ENCODE results near the gene CFAP68.

CFAP68 gene

GRCh38 chr11:111886844-111887243 is 7.5 kb downstream of the CFAP68 start:
- Histone ChIP-seq H3K4me1 (ENCODE audit: control insufficient read depth in 5 of 5, insufficient read depth in 5 of 5, low read length in 5 of 5) (no peaks in the 10 kb centered on the region), H3K9ac (ENCODE audit: low read length in 5 of 5) (no peak overlapping the region), H3K27me3 (ENCODE audit: control insufficient read depth in 5 of 5, insufficient read depth in 4 of 5, low read length in 5 of 5) (no peaks in the 10 kb centered on the region)

DNA sequence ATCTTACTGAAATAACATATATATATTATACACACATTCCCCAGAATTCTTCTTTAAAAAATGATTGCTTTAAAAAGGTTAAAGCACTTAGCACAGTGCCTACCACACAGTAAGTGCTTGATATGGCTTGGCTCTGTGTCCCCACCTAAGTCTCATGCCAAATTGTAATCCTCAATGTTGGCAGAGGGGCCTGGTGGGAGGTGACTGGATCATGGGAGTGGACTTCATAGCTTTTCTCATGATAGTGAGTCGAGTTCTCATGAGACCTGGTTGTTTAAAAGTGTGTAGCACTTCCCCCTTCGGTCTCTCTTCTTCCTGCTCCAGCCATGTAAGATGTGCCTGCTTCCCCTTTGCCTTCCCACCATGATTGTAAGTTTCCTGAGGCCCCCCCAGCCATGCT is 26.1 kb downstream of the CFAP68 start:
- no peak overlapping the region for H3K9ac ChIP-seq (ENCODE audit: low read length in 5 of 5)
- peak overlapping the region; percentile 47 for H3K27ac ChIP-seq (ENCODE audit: low read depth, low read length)

More at GRCh38 chr11:111886844-111887243, 7.5 kb downstream of the CFAP68 start:
- no peak overlapping the region for H3K4me3 ChIP-seq (ENCODE audit: low read depth in 1 of 5, low read length in 5 of 5)
- no peaks in the 10 kb centered on the region for H3K36me3 ChIP-seq (ENCODE audit: control insufficient read depth in 5 of 5, insufficient read depth in 5 of 5, low read length in 5 of 5)
- no peaks in the 10 kb centered on the region for H3K9me3 ChIP-seq (ENCODE audit: control insufficient read depth in 5 of 5, low read length in 5 of 5)
- H3K27ac ChIP-seq (ENCODE audit: low read depth, low read length) = no peak overlapping the region

DNA sequence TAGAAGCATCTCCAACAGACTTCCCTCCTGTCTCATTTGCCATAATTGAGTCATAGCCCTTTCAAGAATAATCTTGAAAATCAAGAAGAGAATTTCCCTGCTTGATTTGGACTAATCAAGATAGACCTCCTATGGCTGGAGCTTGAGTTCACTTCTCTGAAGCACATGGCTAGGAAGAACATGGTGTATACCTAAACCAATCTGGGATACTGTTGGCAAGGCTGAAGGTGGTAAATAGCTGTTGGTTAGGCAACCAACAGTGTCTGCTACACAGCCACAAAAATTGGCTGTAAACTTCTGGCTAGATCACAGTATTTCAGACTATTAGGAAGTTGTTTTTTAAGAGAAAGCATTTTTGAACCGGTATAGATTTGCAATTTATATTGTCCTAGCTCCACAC is 27.3 kb downstream of the CFAP68 start:
- Histone ChIP-seq H3K27me3 (ENCODE audit: control insufficient read depth in 5 of 5, insufficient read depth in 4 of 5, low read length in 5 of 5) (no peaks in the 10 kb centered on the region), H3K9ac (ENCODE audit: low read length in 5 of 5) (no peak overlapping the region), H3K9me3 (ENCODE audit: control insufficient read depth in 5 of 5, low read length in 5 of 5) (no peaks in the 10 kb centered on the region), H3K4me3 (ENCODE audit: low read depth in 1 of 5, low read length in 5 of 5) (no peak overlapping the region), H3K4me1 (ENCODE audit: control insufficient read depth in 5 of 5, insufficient read depth in 5 of 5, low read length in 5 of 5) (peaks cover 3 to 43% (median 31%) of the 10 kb centered on the region in 5 donors), H3K36me3 (ENCODE audit: control insufficient read depth in 5 of 5, insufficient read depth in 5 of 5, low read length in 5 of 5) (peaks cover 8 to 22% (median 15%) of the 10 kb centered on the region in 5 donors), H3K27ac (ENCODE audit: low read depth, low read length) (peak overlapping the region; percentile 47)

More for the DNA sequence above, 26.1 kb downstream of the CFAP68 start:
- Histone ChIP-seq H3K9me3 (ENCODE audit: control insufficient read depth in 5 of 5, low read length in 5 of 5) (no peaks in the 10 kb centered on the region), H3K27me3 (ENCODE audit: control insufficient read depth in 5 of 5, insufficient read depth in 4 of 5, low read length in 5 of 5) (no peaks in the 10 kb centered on the region), H3K4me1 (ENCODE audit: control insufficient read depth in 5 of 5, insufficient read depth in 5 of 5, low read length in 5 of 5) (peaks cover 2 to 31% (median 19%) of the 10 kb centered on the region in 5 donors), H3K4me3 (ENCODE audit: low read depth in 1 of 5, low read length in 5 of 5) (no peak overlapping the region), H3K36me3 (ENCODE audit: control insufficient read depth in 5 of 5, insufficient read depth in 5 of 5, low read length in 5 of 5) (peaks cover 8 to 22% (median 13%) of the 10 kb centered on the region in 5 donors)

GRCh38 chr11:111908639-111909305 is 29.4 kb downstream of the CFAP68 start:
- Histone ChIP-seq H3K9ac (ENCODE audit: low read length in 5 of 5) (peak overlapping the region in 3 of 5 donors; percentile 11 to 85 (median 81)), H3K4me3 (ENCODE audit: low read depth in 1 of 5, low read length in 5 of 5) (peak overlapping the region in 4 of 5 donors; percentile 70 to 87 (median 80))

DNA sequence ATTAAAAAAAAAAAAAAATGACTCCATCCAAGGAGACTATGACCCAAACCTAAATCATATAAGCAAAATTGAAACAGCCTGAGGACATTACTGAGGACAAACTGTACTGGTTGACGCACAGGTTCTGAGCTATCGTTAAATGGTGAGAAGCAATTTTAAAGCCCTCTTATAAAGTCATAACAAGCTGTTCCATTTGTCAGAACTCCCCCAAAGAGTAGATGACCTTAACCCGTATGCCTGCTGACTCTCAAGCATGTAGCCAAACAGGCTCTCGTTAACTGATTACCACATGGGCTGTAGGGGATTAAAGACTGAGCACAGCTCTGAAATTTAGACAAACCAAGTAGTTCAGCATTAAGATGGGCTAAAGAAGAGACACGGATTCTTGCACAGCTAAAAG is 30.0 kb downstream of the CFAP68 start:
- H3K27ac ChIP-seq (ENCODE audit: low read depth, low read length) = peak overlapping the region; percentile 96
- H3K9ac ChIP-seq (ENCODE audit: low read length in 5 of 5) = peak overlapping the region; percentile 60 to 96 (median 81)
- peaks cover 10 to 62% (median 53%) of the 10 kb centered on the region in 5 donors for H3K4me1 ChIP-seq (ENCODE audit: control insufficient read depth in 5 of 5, insufficient read depth in 5 of 5, low read length in 5 of 5)
- H3K9me3 ChIP-seq (ENCODE audit: control insufficient read depth in 5 of 5, low read length in 5 of 5) = no peaks in the 10 kb centered on the region
- H3K4me3 ChIP-seq (ENCODE audit: low read depth in 1 of 5, low read length in 5 of 5) = peak overlapping the region; percentile 62 to 87 (median 76)
- H3K27me3 ChIP-seq (ENCODE audit: control insufficient read depth in 5 of 5, insufficient read depth in 4 of 5, low read length in 5 of 5) = peaks cover 0 to 5% (median 0%) of the 10 kb centered on the region in 5 donors
- peaks cover 8 to 22% (median 15%) of the 10 kb centered on the region in 5 donors for H3K36me3 ChIP-seq (ENCODE audit: control insufficient read depth in 5 of 5, insufficient read depth in 5 of 5, low read length in 5 of 5)

More at GRCh38 chr11:111908639-111909305, 29.4 kb downstream of the CFAP68 start:
- Histone ChIP-seq H3K9me3 (ENCODE audit: control insufficient read depth in 5 of 5, low read length in 5 of 5) (no peaks in the 10 kb centered on the region), H3K4me1 (ENCODE audit: control insufficient read depth in 5 of 5, insufficient read depth in 5 of 5, low read length in 5 of 5) (peaks cover 7 to 56% (median 47%) of the 10 kb centered on the region in 5 donors), H3K27me3 (ENCODE audit: control insufficient read depth in 5 of 5, insufficient read depth in 4 of 5, low read length in 5 of 5) (peaks cover 0 to 5% (median 0%) of the 10 kb centered on the region in 5 donors), H3K27ac (ENCODE audit: low read depth, low read length) (peak overlapping the region; percentile 96), H3K36me3 (ENCODE audit: control insufficient read depth in 5 of 5, insufficient read depth in 5 of 5, low read length in 5 of 5) (peaks cover 8 to 22% (median 15%) of the 10 kb centered on the region in 5 donors)

GRCh38 chr11:111910676-111911562 is 31.6 kb downstream of the CFAP68 start:
- peak overlapping the region; percentile 62 to 87 (median 76) for H3K4me3 ChIP-seq (ENCODE audit: low read depth in 1 of 5, low read length in 5 of 5)
- H3K4me1 ChIP-seq (ENCODE audit: control insufficient read depth in 5 of 5, insufficient read depth in 5 of 5, low read length in 5 of 5) = peaks cover 11 to 68% (median 60%) of the 10 kb centered on the region in 5 donors
- peak overlapping the region; percentile 60 to 96 (median 81) for H3K9ac ChIP-seq (ENCODE audit: low read length in 5 of 5)
- peak overlapping the region; percentile 96 for H3K27ac ChIP-seq (ENCODE audit: low read depth, low read length)
- peaks cover 8 to 22% (median 15%) of the 10 kb centered on the region in 5 donors for H3K36me3 ChIP-seq (ENCODE audit: control insufficient read depth in 5 of 5, insufficient read depth in 5 of 5, low read length in 5 of 5)
- peaks cover 0 to 5% (median 0%) of the 10 kb centered on the region in 5 donors for H3K27me3 ChIP-seq (ENCODE audit: control insufficient read depth in 5 of 5, insufficient read depth in 4 of 5, low read length in 5 of 5)
- H3K9me3 ChIP-seq (ENCODE audit: control insufficient read depth in 5 of 5, low read length in 5 of 5) = no peaks in the 10 kb centered on the region

GRCh38 chr11:111911563-111912401 is 32.4 kb downstream of the CFAP68 start, which contains the start of gene CRYAB:
CRYAB (minus strand) TSS chr11:111911770; CDS start chr11:111911724, 46 bp downstream.
- H3K4me1 ChIP-seq (ENCODE audit: control insufficient read depth in 5 of 5, insufficient read depth in 5 of 5, low read length in 5 of 5) = peaks cover 11 to 68% (median 64%) of the 10 kb centered on the region in 5 donors
- H3K27me3 ChIP-seq (ENCODE audit: control insufficient read depth in 5 of 5, insufficient read depth in 4 of 5, low read length in 5 of 5) = peaks cover 0 to 5% (median 0%) of the 10 kb centered on the region in 5 donors
- H3K36me3 ChIP-seq (ENCODE audit: control insufficient read depth in 5 of 5, insufficient read depth in 5 of 5, low read length in 5 of 5) = peaks cover 8 to 22% (median 15%) of the 10 kb centered on the region in 5 donors
- no peaks in the 10 kb centered on the region for H3K9me3 ChIP-seq (ENCODE audit: control insufficient read depth in 5 of 5, low read length in 5 of 5)
- H3K27ac ChIP-seq (ENCODE audit: low read depth, low read length) = peak within 1 kb of the TSS; percentile 96
- peak within 1 kb of the TSS; percentile 62 to 87 (median 76) for H3K4me3 ChIP-seq (ENCODE audit: low read depth in 1 of 5, low read length in 5 of 5)
- peak within 1 kb of the TSS; percentile 68 to 96 (median 81) for H3K9ac ChIP-seq (ENCODE audit: low read length in 5 of 5)

GRCh38 chr11:111912535-111912934 is 33.2 kb downstream of the CFAP68 start, which contains the start of gene HSPB2:
HSPB2 (plus strand) TSS chr11:111912734; CDS start chr11:111912830, 96 bp downstream.
- Histone ChIP-seq H3K36me3 (ENCODE audit: control insufficient read depth in 5 of 5, insufficient read depth in 5 of 5, low read length in 5 of 5) (peaks cover 8 to 22% (median 15%) of the 10 kb centered on the region in 5 donors), H3K4me1 (ENCODE audit: control insufficient read depth in 5 of 5, insufficient read depth in 5 of 5, low read length in 5 of 5) (peaks cover 11 to 65% (median 64%) of the 10 kb centered on the region in 5 donors), H3K9me3 (ENCODE audit: control insufficient read depth in 5 of 5, low read length in 5 of 5) (no peaks in the 10 kb centered on the region), H3K4me3 (ENCODE audit: low read depth in 1 of 5, low read length in 5 of 5) (peak within 1 kb of the TSS; percentile 62 to 87 (median 76)), H3K27me3 (ENCODE audit: control insufficient read depth in 5 of 5, insufficient read depth in 4 of 5, low read length in 5 of 5) (peaks cover 0 to 5% (median 0%) of the 10 kb centered on the region in 5 donors), H3K27ac (ENCODE audit: low read depth, low read length) (peak within 1 kb of the TSS; percentile 96), H3K9ac (ENCODE audit: low read length in 5 of 5) (peak within 1 kb of the TSS; percentile 68 to 96 (median 81))
